Measurements from ENCODE around the gene SLC24A1. TPM values are rescaled to one million over a fixed set of nuclear protein-coding genes. Genes with fewer than 3 reads are reported as not detected.

The SLC24A1 gene
- total and polyA plus RNA-seq, 2 of the 13 experiments (the other 11 are each of a cell fraction or from before 2014, with no cell fraction given), result 5.9 to 8.3 TPM

- no peak; the same call in 1 of the 2 replicates for TF ChIP-seq ZNF124 (CRISPR knock-in tag; IDR thresholded peaks at IDR 0.05)
- 0 out of 2 replicates have a peak, but pooled peaks have one; percentile 70 for TF ChIP-seq ATRX (CRISPR knock-in tag; IDR thresholded peaks at IDR 0.05; ENCODE audit: borderline replicate concordance)
- TF ChIP-seq SNAPC2 (CRISPR knock-in tag; IDR thresholded peaks at IDR 0.05), result 0 out of 2 replicates have a peak, but pooled peaks have one; percentile 75
- peak; percentile 87; the same call in 1 of the 2 replicates for TF ChIP-seq ZNF354B (CRISPR knock-in tag; IDR thresholded peaks at IDR 0.05)
- TF ChIP-seq AKNA (CRISPR knock-in tag; IDR thresholded peaks at IDR 0.05; ENCODE audit: borderline replicate concordance), result no peak; the same call in 1 of the 2 replicates
- TF ChIP-seq ZNF552 (CRISPR knock-in tag; IDR thresholded peaks at IDR 0.05; ENCODE audit: borderline replicate concordance), result peak; percentile 89; the same call in 1 of the 2 replicates
- no peak for TF ChIP-seq MTA3 (CRISPR knock-in tag; IDR thresholded peaks at IDR 0.05)
- TF ChIP-seq NR2F1 (CRISPR knock-in tag; IDR thresholded peaks at IDR 0.05), result peak in 1 of 2 experiments; percentile 21; a peak in 1 of 4 replicates
- peak; percentile 82 for TF ChIP-seq MXD3 (CRISPR knock-in tag; IDR thresholded peaks at IDR 0.05)
- peak; percentile 61; the same call in 1 of the 2 replicates for TF ChIP-seq ZNF12 (CRISPR knock-in tag; IDR thresholded peaks at IDR 0.05)
- TF ChIP-seq ZNF234 (CRISPR knock-in tag; conservative IDR thresholded peaks at IDR 0.05), result no peak
- peak; percentile 93 for TF ChIP-seq ZNF770 (CRISPR knock-in tag; IDR thresholded peaks at IDR 0.05)
- TF ChIP-seq HNF4G (IDR thresholded peaks at IDR 0.05; ENCODE audit: borderline replicate concordance, low read depth, low read length), result peak; percentile 53; the same call in 1 of the 2 replicates
- peak; percentile 67; the same call in 1 of the 2 replicates for TF ChIP-seq HNF4G (CRISPR knock-in tag; IDR thresholded peaks at IDR 0.05; ENCODE audit: borderline replicate concordance, low read depth)
- peak; percentile 73 for TF ChIP-seq MEF2D (CRISPR knock-in tag; IDR thresholded peaks at IDR 0.05)
- TF ChIP-seq ZNF331 (CRISPR knock-in tag; IDR thresholded peaks at IDR 0.05), result peak; percentile 97
- no peak for TF ChIP-seq TRIM22 (IDR thresholded peaks at IDR 0.05)
Observed at GRCh38 chr15:65610871-65611718, 10.6 kb upstream of the SLC24A1 start, which contains the start of gene INTS14 (continued).
